ENCODE results near the gene PTPRD. TPM values are rescaled to one million over a fixed set of nuclear protein-coding genes. Genes with fewer than 3 reads are reported as not detected.

Gene PTPRD
- total and polyA plus RNA-seq, 2 of the 4 experiments (the other 2 are of a cell fraction), result 0.07 to 0.18 TPM

DNA sequence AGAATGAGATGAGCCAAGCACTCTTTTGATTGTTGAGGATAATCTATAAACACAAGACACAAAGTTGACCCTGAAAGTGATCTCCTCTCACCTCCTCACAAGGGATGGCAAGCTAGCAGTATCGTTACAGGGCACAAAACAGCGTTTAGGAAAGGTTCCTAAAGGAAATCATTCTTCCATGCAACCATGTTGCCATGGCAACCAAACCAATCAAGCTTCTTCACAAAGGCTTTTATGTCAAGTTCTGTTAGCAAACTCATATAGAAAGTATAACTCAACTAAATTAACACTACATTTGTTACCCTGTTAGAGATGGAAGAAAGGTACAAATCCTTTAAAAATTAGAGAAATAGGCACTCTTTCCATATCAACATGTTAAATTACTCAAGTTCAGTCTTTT is 1796.4 kb downstream of the PTPRD start:
- H4K5ac ChIP-seq (ENCODE audit: low read depth, low read length), result no peak overlapping the region
- H3K14ac ChIP-seq (replicated peaks; ENCODE audit: low read depth, low read length), result no peak overlapping the region
- no peak overlapping the region for H3K27ac ChIP-seq (ENCODE audit: insufficient read depth, low read length)
- no peak overlapping the region for H2BK20ac ChIP-seq (ENCODE audit: low read depth, low read length)
- in situ Hi-C loops (cut with MboI; ENCODE audit: low sequenced_read_pairs) (no loop called here), intact Hi-C loops (cut with micrococcal nuclease) (no loop called here), dilution Hi-C loops (cut with HindIII; ENCODE audit: low sequenced_read_pairs, unreplicated experiment) (no loop called here)
- no peak overlapping the region for H3K56ac ChIP-seq (ENCODE audit: extremely low read depth, insufficient read depth, low read length)
- no peaks in the 10 kb centered on the region for H3K9me1 ChIP-seq (ENCODE audit: insufficient read depth, low read length)
- H2AK5ac ChIP-seq (ENCODE audit: low read depth, low read length), result no peak overlapping the region
- no peaks in the 10 kb centered on the region for H3K27me3 ChIP-seq (ENCODE audit: control insufficient read depth, insufficient read depth, low read length)
- WGBS, 2 experiments (ENCODE audit: extremely low coverage in 2 of 2, insufficient read length in 1 of 2), result no CpG with 5 or more reads among the region's 2 CpGs
- H2BK5ac ChIP-seq (ENCODE audit: low read depth, low read length, poor library complexity, severe bottlenecking), result no peak overlapping the region
- peaks cover 4% of the 10 kb centered on the region; the same call in 1 of the 2 replicates for H3K9me3 ChIP-seq (ENCODE audit: control insufficient read depth, insufficient read depth, low read length)
- no peaks in the 10 kb centered on the region for H3K4me1 ChIP-seq (ENCODE audit: control insufficient read depth, insufficient read depth, low read length)
- no peak overlapping the region for H2BK15ac ChIP-seq (ENCODE audit: low read depth, low read length)
- no peaks in the 10 kb centered on the region for H3K36me3 ChIP-seq (ENCODE audit: control insufficient read depth, insufficient read depth, low read length)
- no peak overlapping the region for H4K8ac ChIP-seq (ENCODE audit: low read depth in 2 of 2, low read length in 2 of 2)
- TF ChIP-seq MAZ (IDR thresholded peaks at IDR 0.05; ENCODE audit: borderline replicate concordance, low read depth, low read length) (no peak), RFX5 (IDR thresholded peaks at IDR 0.05; ENCODE audit: low read depth, low read length) (no peak), RCOR1 (IDR thresholded peaks at IDR 0.05; ENCODE audit: insufficient replicate concordance, low read length) (no peak), SMC3 (IDR thresholded peaks at IDR 0.05; ENCODE audit: low read depth, low read length) (no peak), MXI1 (IDR thresholded peaks at IDR 0.05; ENCODE audit: borderline replicate concordance, low read depth, low read length) (no peak), POLR2A (IDR thresholded peaks at IDR 0.05; ENCODE audit: low read depth, low read length) (no peak), FOS (IDR thresholded peaks at IDR 0.05; ENCODE audit: low read depth, low read length) (no peak), MAFK (IDR thresholded peaks at IDR 0.05; ENCODE audit: low read depth, low read length) (no peak), NFE2L2 (IDR thresholded peaks at IDR 0.05; ENCODE audit: low read depth, low read length) (no peak), CEBPB (IDR thresholded peaks at IDR 0.05; ENCODE audit: low read depth, low read length) (no peak)
- TF ChIP-seq, protein P1, sequence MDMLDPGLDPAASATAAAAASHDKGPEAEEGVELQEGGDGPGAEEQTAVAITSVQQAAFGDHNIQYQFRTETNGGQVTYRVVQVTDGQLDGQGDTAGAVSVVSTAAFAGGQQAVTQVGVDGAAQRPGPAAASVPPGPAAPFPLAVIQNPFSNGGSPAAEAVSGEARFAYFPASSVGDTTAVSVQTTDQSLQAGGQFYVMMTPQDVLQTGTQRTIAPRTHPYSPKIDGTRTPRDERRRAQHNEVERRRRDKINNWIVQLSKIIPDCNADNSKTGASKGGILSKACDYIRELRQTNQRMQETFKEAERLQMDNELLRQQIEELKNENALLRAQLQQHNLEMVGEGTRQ (IDR thresholded peaks at IDR 0.05; ENCODE audit: low read depth, low read length), result no peak
- ChIA-PET CTCF (no interaction called here), POLR2A (ENCODE audit: unreplicated experiment) (no interaction called here)
- ATAC-seq (ENCODE audit: low read depth) (no peak), DNase-seq (no peak)
- no peaks in the 10 kb centered on the region for H4K20me1 ChIP-seq (ENCODE audit: insufficient read depth, low read length)
- H3K18ac ChIP-seq (ENCODE audit: low read depth, low read length), result no peak overlapping the region
- BruUV-seq (replicated peaks), result no TSS peak
- no peak overlapping the region for H3K4me2 ChIP-seq (ENCODE audit: low read depth, low read length)
- H3K9ac ChIP-seq (ENCODE audit: low read depth, low read length), result no peak overlapping the region
- H3K4me3 ChIP-seq (ENCODE audit: insufficient read depth, low read depth, low read length), result no peak overlapping the region
- no peak overlapping the region for H2AK9ac ChIP-seq (replicated peaks; ENCODE audit: low read depth, low read length, poor library complexity)
- H3K4ac ChIP-seq (ENCODE audit: low read depth, low read length), result no peak overlapping the region
- no peak overlapping the region for H3K23ac ChIP-seq (ENCODE audit: low read depth, low read length)
- no peaks in the 10 kb centered on the region for H3K79me1 ChIP-seq (ENCODE audit: low read depth in 1 of 2, low read length in 2 of 2)
- H2AFZ ChIP-seq (replicated peaks; ENCODE audit: low read length, poor library complexity), result no peak overlapping the region
- no peak overlapping the region for H4K91ac ChIP-seq (ENCODE audit: insufficient read depth, low read depth, low read length)
- H2BK120ac ChIP-seq (ENCODE audit: low read depth, low read length), result no peak overlapping the region
